Lower leg skin (tissue), 4 donors: ENCODE measurements around the gene ZRANB3. TPM values are rescaled to one million over a fixed set of nuclear protein-coding genes. Genes with fewer than 3 reads are reported as not detected.

Experiments used
- DNase-seq, 2 donors: peaks; one replicate each; pipeline ENCODE4 v3.0.0-alpha.2; 2019; ENCODE audit warnings: low spot score in 2 of 2
- H3K4me3 ChIP-seq: fragments of 200-600 bp; sonication (generic); 2 replicates; pipeline ENCODE4 v1.5.1; 2017; ENCODE audit warnings: mild to moderate bottlenecking, low read depth; ENCODE audit not compliant: poor library complexity, severe bottlenecking
- CTCF ChIP-seq, 3 donors: fragments of 450-650 bp; IDR thresholded peaks; one replicate each; pipeline ENCODE4 v1.5.1; 2016; ENCODE audit warnings: antibody characterized with exemption in 3 of 3, mild to moderate bottlenecking in 3 of 3, moderate library complexity in 2 of 3
- POLR2A ChIP-seq, 2 donors: fragments of 450-650 bp; IDR thresholded peaks; one replicate each; pipeline ENCODE4 v1.6.1; 2016 to 2017; ENCODE audit warnings: antibody characterized with exemption in 2 of 2, mild to moderate bottlenecking in 1 of 2, moderate library complexity in 1 of 2
- WGBS, 2 donors: methylation state at CpG; one replicate each; pipeline ENCODE4 v1.1.5; 2018; 5-methylcytosine and 5-hydroxymethylcytosine counted together
- intact Hi-C: fragments of 100-400 bp; cut with DNase I; formaldehyde crosslinking; loops from one replicate; pipeline ENCODE4 v1.15.0; 2023; ENCODE audit warnings: low total_unique reads
- total RNA-seq, 4 donors: library from RNA; depleted of rRNA; stranded (reverse); fragments of >200 nt; gene quantifications; one replicate each; pipeline ENCODE4 v1.1.0, GENCODE V29; 2016

ZRANB3 gene
- total RNA-seq, 4 donors from 2014 or later, result 2.1 to 8.1 (median 4.1) TPM

- WGBS, 2 donors, result 85 to 94% methylated on average over 1 of the region's 1 CpG
- TF ChIP-seq CTCF (IDR thresholded peaks at IDR 0.05) (no peak), POLR2A (IDR thresholded peaks at IDR 0.05) (no peak)
- DNase-seq, result no peak
Measured at GRCh38 chr2:135150725-135151124, 380.3 kb downstream of the ZRANB3 start.

GRCh38 chr2:135149251-135149650 is 381.8 kb downstream of the ZRANB3 start:
- DNase-seq, result no peak
- H3K4me3 ChIP-seq, result no peak overlapping the region
- TF ChIP-seq POLR2A (IDR thresholded peaks at IDR 0.05) (no peak), CTCF (IDR thresholded peaks at IDR 0.05) (no peak)
- WGBS, 2 donors, result 62 to 63% methylated on average over 1 of the region's 1 CpG
- intact Hi-C loops, result no loop called here

More at GRCh38 chr2:135150725-135151124, 380.3 kb downstream of the ZRANB3 start:
- intact Hi-C loops, result no loop called here
- H3K4me3 ChIP-seq, result no peak overlapping the region

- no peak overlapping the region for H3K4me3 ChIP-seq
- TF ChIP-seq CTCF (IDR thresholded peaks at IDR 0.05) (no peak), POLR2A (IDR thresholded peaks at IDR 0.05) (no peak)
- intact Hi-C loops, result no loop called here
- WGBS, 2 donors, result 96 to 98% methylated on average over 2 of the region's 2 CpGs
- DNase-seq, result no peak
Measured at GRCh38 chr2:135144343-135144742, 386.7 kb downstream of the ZRANB3 start.

- TF ChIP-seq POLR2A (IDR thresholded peaks at IDR 0.05) (no peak), CTCF (IDR thresholded peaks at IDR 0.05) (no peak)
- WGBS, 2 donors, result 100% methylated on average over 1 of the region's 1 CpG
- intact Hi-C loops, result no loop called here
- no peak for DNase-seq
- no peak overlapping the region for H3K4me3 ChIP-seq
Measured at GRCh38 chr2:135142323-135142722, 388.7 kb downstream of the ZRANB3 start.

GRCh38 chr2:135140606-135141005 is 390.4 kb downstream of the ZRANB3 start:
- intact Hi-C loops, result no loop called here
- TF ChIP-seq CTCF (IDR thresholded peaks at IDR 0.05) (no peak), POLR2A (IDR thresholded peaks at IDR 0.05) (no peak)

GRCh38 chr2:135132314-135132713 is 398.7 kb downstream of the ZRANB3 start:
- no peak overlapping the region for H3K4me3 ChIP-seq
- no peak for DNase-seq
- 88 to 98% methylated on average over 1 of the region's 1 CpG for WGBS, 2 donors
- TF ChIP-seq POLR2A (IDR thresholded peaks at IDR 0.05) (no peak), CTCF (IDR thresholded peaks at IDR 0.05) (no peak)
- intact Hi-C loops, result no loop called here

More at GRCh38 chr2:135140606-135141005, 390.4 kb downstream of the ZRANB3 start:
- no peak for DNase-seq
- H3K4me3 ChIP-seq, result no peak overlapping the region
